Measurements from ENCODE around the gene PMP22.

Gene PMP22

GRCh38 chr17:15265131-15265530 is at the start of gene PMP22:
Gene PMP22, minus strand, starts transcription at chr17:15265326. Its CDS starts 4,599 bp downstream, at chr17:15260727.
- DNase-seq (ENCODE audit: low read depth), result no peak

- no peak for DNase-seq (ENCODE audit: low read depth)
These were observed 46.9 kb upstream of the PMP22 start for GRCh38 chr17:15311996-15312395.

- no peak for DNase-seq (ENCODE audit: low read depth)
These were observed 44.7 kb upstream of the PMP22 start for GRCh38 chr17:15309793-15310192.

- DNase-seq (ENCODE audit: low read depth), result no peak
These were observed 44.1 kb upstream of the PMP22 start for GRCh38 chr17:15309236-15309635.

GRCh38 chr17:15308758-15309157 is 43.6 kb upstream of the PMP22 start:
- DNase-seq (ENCODE audit: low read depth), result no peak

- DNase-seq (ENCODE audit: low read depth), result no peak
These were observed 42.6 kb upstream of the PMP22 start for GRCh38 chr17:15307710-15308111.

GRCh38 chr17:15303851-15304250 is 38.7 kb upstream of the PMP22 start:
- no peak for DNase-seq (ENCODE audit: low read depth)

- DNase-seq (ENCODE audit: low read depth), result no peak
These were observed 38.1 kb upstream of the PMP22 start for GRCh38 chr17:15303268-15303667.

- no peak for DNase-seq (ENCODE audit: low read depth)
These were observed 36.7 kb upstream of the PMP22 start for GRCh38 chr17:15301845-15302244.

- DNase-seq (ENCODE audit: low read depth), result no peak
These were observed 33.0 kb upstream of the PMP22 start for GRCh38 chr17:15298176-15298575.

GRCh38 chr17:15293558-15293957 is 28.4 kb upstream of the PMP22 start:
- DNase-seq (ENCODE audit: low read depth), result no peak

- no peak for DNase-seq (ENCODE audit: low read depth)
These were observed 26.7 kb upstream of the PMP22 start for GRCh38 chr17:15291674-15292361.

- DNase-seq (ENCODE audit: low read depth), result no peak
These were observed 25.5 kb upstream of the PMP22 start for GRCh38 chr17:15290605-15291004.

GRCh38 chr17:15289285-15290183 is 24.4 kb upstream of the PMP22 start:
- no peak for DNase-seq (ENCODE audit: low read depth)

GRCh38 chr17:15288859-15289258 is 23.7 kb upstream of the PMP22 start:
- no peak for DNase-seq (ENCODE audit: low read depth)

- no peak for DNase-seq (ENCODE audit: low read depth)
These were observed 22.6 kb upstream of the PMP22 start for GRCh38 chr17:15287538-15288267.

GRCh38 chr17:15285466-15285865 is 20.3 kb upstream of the PMP22 start:
- DNase-seq (ENCODE audit: low read depth), result no peak

- no peak for DNase-seq (ENCODE audit: low read depth)
These were observed 19.4 kb upstream of the PMP22 start for GRCh38 chr17:15284537-15284936.

GRCh38 chr17:15284107-15284506 is 19.0 kb upstream of the PMP22 start:
- no peak for DNase-seq (ENCODE audit: low read depth)

- no peak for DNase-seq (ENCODE audit: low read depth)
These were observed 16.8 kb upstream of the PMP22 start for GRCh38 chr17:15281909-15282308.

GRCh38 chr17:15278924-15279477 is 13.9 kb upstream of the PMP22 start:
- DNase-seq (ENCODE audit: low read depth), result no peak

GRCh38 chr17:15278380-15278779 is 13.3 kb upstream of the PMP22 start:
- no peak for DNase-seq (ENCODE audit: low read depth)

Measured in stimulated activated CD8-positive, alpha-beta memory T cell treated with anti-CD3 and anti-CD28 coated beads, Interleukin-12 subunit alpha, Interleukin-12 subunit beta, amount 100 ng/mL, for 1 hour (primary cell).